Right renal pelvis (tissue), 4 donors: ENCODE results near the gene COA3. TPM values are rescaled to one million over a fixed set of nuclear protein-coding genes. Genes with fewer than 3 reads are reported as not detected.

Experiments
- DNase-seq, 4 donors: peaks; one replicate each; pipeline ENCODE4 v3.0.0-alpha.2; 2013; ENCODE audit warnings: low read depth in 4 of 4, low spot score in 3 of 4, missing footprints in 1 of 4
- polyA plus RNA-seq, 4 donors: library from polyadenylated mRNA; unstranded; fragments of 120-200 nt; gene quantifications; one replicate each; pipeline ENCODE4 v1.2.1, GENCODE V29; 2013; ENCODE audit not compliant: insufficient read length in 4 of 4

Gene COA3
- polyA plus RNA-seq, result 100 to 1,000 TPM; 166 to 178 (median 172) TPM

DNA sequence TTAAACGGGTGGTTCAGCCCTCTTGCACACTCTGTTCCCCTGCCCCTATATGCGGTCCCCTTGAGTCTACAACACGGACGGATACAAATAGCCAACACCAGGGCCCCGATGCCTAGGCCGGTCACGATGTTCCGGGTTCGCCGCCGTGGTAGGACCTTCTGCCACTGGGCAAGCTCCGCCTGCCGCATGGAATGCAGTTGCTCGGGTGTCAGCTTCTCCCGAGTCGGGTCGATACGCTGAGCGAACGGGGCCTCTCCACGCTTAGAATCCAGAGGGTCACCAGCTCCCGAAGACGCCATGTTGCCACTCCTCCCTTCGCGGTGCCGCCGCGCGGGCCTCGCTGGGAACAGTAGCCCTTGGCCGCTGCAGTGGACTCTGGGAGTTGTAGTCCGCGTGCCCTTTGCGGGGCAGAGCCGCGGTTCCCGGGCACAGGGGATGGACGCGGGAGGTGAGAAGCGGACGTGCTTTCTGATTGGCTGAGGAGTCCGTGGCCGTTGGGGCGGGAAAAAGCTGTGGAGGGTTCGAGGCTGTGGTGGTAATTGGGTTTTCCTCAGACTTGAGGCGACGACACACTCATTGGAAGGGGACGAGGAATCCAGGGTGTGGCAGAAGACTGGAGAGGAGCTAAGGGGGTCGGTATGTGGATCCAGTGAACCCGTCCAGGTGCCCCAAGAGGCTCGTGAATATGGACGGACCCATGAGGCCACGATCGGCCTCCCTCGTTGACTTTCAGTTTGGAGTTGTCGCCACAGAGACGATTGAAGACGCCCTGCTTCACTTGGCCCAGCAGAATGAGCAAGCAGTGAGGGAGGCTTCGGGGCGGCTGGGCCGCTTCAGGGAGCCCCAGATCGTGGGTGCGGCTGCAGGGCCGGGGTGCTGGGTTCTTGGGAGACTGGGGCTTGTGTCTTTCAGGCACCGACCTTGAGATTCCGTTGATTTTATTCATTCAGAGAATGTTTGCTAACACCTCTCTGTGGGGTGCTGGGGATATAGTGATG, at the start of gene COA3, which contains the start of gene CNTD1:
Gene COA3, minus strand, starts transcription at position 322 of the 998 bp plus-strand sequence. Its CDS starts 23 bp downstream, at position 299.
Gene CNTD1, plus strand, starts transcription at position 479 of the 998 bp plus-strand sequence. Its CDS starts 207 bp downstream, at position 686.
- DNase-seq, result peak in 3 of 4 donors; percentile 64 to 68 (median 68)

GRCh38 chr17:42848093-42848492, 49.6 kb upstream of the COA3 start:
- no peak for DNase-seq

GRCh38 chr17:42846594-42847280, 48.2 kb upstream of the COA3 start:
- DNase-seq, result no peak

DNA sequence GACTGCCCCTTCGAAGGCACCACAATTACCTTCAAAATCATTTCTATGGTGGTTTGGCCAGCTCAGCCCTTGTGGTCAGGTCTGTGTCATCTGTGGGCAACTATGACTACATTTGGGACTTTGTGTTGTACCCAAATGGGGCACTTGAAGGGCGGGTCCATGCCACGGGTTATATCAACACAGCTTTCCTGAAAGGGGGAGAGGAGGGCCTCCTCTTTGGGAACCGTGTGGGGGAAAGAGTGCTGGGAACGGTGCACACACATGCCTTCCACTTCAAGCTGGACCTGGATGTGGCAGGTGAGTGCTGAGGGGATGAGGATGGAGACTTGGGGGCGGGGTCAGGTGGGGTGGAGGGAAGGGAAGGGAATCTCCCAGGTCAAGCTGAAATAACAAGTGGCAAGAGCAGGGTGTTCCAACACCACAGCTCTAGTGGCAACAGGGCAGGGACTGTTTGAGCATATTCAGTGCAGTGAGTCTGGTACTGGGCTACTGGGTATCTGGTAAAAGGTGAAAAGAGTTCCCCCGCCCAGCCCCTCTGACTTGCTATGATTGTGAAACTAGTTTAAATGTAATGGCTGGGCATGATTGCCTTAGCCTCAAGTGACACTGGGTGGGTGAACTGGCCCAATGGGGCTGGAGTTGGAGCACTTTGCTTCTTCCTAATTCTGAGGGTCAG, 47.6 kb upstream of the COA3 start:
- no peak for DNase-seq

- no peak for DNase-seq
Measured at GRCh38 chr17:42845556-42845917, 47.0 kb upstream of the COA3 start.

DNA sequence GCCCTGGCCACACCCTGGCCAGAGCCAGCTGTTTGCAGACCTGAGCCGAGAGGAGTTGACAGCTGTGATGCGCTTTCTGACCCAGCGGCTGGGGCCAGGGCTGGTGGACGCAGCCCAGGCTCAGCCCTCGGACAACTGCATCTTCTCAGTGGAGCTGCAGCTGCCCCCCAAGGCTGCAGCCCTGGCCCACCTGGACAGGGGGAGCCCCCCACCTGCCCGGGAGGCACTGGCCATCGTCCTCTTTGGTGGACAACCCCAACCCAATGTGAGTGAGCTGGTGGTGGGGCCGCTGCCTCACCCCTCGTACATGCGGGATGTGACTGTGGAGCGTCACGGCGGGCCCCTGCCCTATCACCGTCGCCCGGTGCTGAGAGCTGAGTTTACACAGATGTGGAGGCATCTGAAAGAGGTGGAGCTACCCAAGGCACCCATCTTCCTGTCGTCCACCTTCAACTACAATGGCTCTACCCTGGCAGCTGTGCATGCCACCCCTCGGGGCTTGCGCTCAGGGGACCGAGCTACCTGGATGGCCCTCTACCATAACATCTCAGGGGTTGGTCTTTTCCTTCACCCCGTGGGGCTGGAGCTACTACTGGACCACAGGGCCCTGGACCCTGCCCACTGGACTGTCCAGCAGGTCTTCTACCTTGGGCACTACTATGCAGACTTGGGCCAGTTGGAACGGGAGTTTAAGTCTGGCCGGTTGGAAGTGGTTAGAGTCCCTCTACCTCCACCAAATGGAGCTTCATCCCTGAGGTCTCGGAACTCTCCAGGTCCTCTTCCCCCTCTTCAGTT, 46.5 kb upstream of the COA3 start:
- no peak for DNase-seq

GRCh38 chr17:42844271-42844670, 45.8 kb upstream of the COA3 start, which contains the start of gene AOC2:
Gene AOC2 (plus strand): TSS chr17:42844580. CDS start chr17:42844627, 47 bp downstream.
- no peak for DNase-seq

GRCh38 chr17:42843358-42843934, 44.9 kb upstream of the COA3 start:
- DNase-seq, result no peak

DNA sequence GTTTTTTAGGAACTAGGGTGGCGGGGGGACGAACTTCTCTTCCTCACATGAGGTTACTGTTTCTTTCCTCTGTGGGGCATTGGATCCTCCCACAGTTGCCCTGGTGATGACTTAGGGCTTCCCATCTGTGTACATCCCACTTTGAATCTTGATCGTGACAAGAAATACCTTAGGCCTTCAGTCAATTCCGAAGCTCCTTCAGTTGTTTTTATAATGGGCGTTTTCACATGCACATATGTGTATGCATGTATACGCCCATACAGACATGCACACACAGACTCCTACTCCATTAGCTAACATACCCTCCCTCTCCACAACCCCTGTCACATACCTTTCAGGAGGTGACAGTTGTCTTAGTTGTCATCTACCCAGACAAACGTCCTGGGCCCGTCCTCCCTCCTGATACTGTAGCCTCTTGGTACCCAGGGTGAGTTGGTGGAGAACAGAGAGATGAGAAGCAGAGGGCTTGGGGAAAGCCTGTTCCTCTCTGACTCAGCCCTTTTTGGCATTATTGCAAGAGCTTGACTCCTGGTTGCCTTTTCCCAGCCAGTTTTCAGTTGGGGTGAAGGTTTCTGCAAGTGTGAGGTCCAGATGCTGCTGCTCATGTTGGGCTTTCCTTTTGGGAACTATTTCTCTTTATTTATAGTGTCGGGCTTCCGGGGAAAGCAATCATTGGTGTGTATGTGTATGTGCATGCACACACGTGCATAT, 43.6 kb upstream of the COA3 start:
- no peak for DNase-seq

GRCh38 chr17:42835732-42836131, 37.2 kb upstream of the COA3 start:
- no peak for DNase-seq

DNA sequence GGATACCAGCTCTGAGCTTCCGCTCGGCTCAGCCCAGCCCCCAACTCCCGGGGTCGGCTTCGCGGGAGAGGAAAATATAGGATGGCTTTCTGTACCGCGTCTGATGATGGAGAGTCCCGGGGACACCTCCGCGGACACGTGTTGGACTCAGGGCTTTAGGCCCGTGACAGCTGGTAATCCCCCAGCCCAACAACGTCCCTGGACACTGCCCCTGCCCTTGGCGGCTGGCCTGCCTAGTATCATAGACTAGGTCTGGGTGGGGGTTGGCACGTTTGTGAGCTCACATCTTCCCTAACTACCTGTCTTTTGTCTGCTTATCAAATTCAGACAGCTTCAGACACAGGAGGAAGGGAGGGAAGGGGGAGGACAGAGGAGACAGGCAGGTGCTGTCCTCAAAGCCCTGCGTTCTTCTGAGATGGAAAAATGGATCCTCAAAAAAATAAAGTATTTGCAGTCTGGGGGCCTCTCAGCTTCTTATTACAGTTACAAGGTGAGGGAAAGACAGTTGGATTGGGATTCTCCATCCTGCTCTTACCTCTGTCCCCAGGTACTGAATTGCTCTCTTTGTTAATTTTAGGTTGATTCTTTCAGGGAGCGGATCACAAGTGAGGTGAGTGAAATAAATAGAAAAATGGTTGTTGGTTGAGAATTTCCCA, 35.4 kb upstream of the COA3 start:
- no peak for DNase-seq

- peak; percentile 77 to 92 (median 80) for DNase-seq
Measured at GRCh38 chr17:42832934-42833766, 34.6 kb upstream of the COA3 start, which contains the start of gene PSME3. Gene PSME3 (plus strand): TSS chr17:42833397. CDS start chr17:42833632, 235 bp downstream.

GRCh38 chr17:42832213-42832933, 33.9 kb upstream of the COA3 start:
- no peak for DNase-seq

- no peak for DNase-seq
Measured at GRCh38 chr17:42830971-42831370, 32.5 kb upstream of the COA3 start.

DNA sequence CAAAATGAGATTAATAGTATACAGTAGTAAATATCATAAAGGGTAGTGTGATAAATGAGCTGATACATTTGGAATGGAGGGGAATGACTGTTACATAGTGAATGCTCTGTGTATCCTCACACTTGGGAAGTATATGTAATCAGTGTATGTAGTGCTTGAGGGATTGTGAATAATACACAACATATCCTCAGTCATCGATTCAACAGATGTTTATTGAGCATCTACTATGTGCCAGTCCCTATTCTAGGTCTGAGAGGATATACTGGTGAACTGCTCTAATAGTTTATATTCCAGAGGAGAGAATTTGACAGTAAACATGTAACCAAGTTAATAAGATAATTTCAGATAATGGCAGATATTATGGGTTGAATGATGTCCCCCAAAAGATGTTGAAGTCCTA, 29.0 kb upstream of the COA3 start:
- no peak for DNase-seq

GRCh38 chr17:42821176-42821575, 22.7 kb upstream of the COA3 start:
- no peak for DNase-seq
